NCI-H446 treated with DMSO at 0.1 percent for 48 hours (cell line): ENCODE results near the gene FBLN2.

Source experiments
- DNase-seq: peaks from one replicate; lab custom pipeline; 2025; lab: John Stamatoyannopoulos, UW

FBLN2 gene

GRCh38 chr3:13567684-13568514 is 19.0 kb downstream of the FBLN2 start:
- no peak for DNase-seq

- DNase-seq = no peak
Measured at GRCh38 chr3:13568515-13569028, 19.6 kb downstream of the FBLN2 start.

GRCh38 chr3:13569201-13569600 is 20.3 kb downstream of the FBLN2 start:
- no peak for DNase-seq

GRCh38 chr3:13569641-13570390 is 20.9 kb downstream of the FBLN2 start:
- no peak for DNase-seq

- no peak for DNase-seq
Measured at GRCh38 chr3:13570391-13571194, 21.7 kb downstream of the FBLN2 start.

- no peak for DNase-seq
Measured at GRCh38 chr3:13571264-13571663, 22.3 kb downstream of the FBLN2 start.

GRCh38 chr3:13571831-13572750 is 23.2 kb downstream of the FBLN2 start:
- no peak for DNase-seq

- no peak for DNase-seq
Measured at GRCh38 chr3:13572926-13573623, 24.1 kb downstream of the FBLN2 start.

GRCh38 chr3:13574083-13574797 is 25.3 kb downstream of the FBLN2 start:
- DNase-seq = no peak

- DNase-seq = no peak
Measured at GRCh38 chr3:13574798-13575451, 26.0 kb downstream of the FBLN2 start.

GRCh38 chr3:13575459-13576061 is 26.6 kb downstream of the FBLN2 start:
- DNase-seq = no peak

- DNase-seq = no peak
Measured at GRCh38 chr3:13577181-13578121, 28.5 kb downstream of the FBLN2 start.

- no peak for DNase-seq
Measured at GRCh38 chr3:13578251-13578650, 29.3 kb downstream of the FBLN2 start.

GRCh38 chr3:13579063-13579462 is 30.1 kb downstream of the FBLN2 start:
- DNase-seq = no peak

- DNase-seq = no peak
Measured at GRCh38 chr3:13580256-13581023, 31.5 kb downstream of the FBLN2 start.

- DNase-seq = no peak
Measured at GRCh38 chr3:13581485-13582365, 32.8 kb downstream of the FBLN2 start.
